ENCODE data around the gene GJB1.
A peak's percentile ranks its signal among the peaks of the same experiment; 100 is the strongest.
"Not testable (repeated sequence)": the region's sequence is repeated elsewhere in the genome, so short reads cannot be mapped to it uniquely, and the experiment has no call there.

GJB1 gene

DNA sequence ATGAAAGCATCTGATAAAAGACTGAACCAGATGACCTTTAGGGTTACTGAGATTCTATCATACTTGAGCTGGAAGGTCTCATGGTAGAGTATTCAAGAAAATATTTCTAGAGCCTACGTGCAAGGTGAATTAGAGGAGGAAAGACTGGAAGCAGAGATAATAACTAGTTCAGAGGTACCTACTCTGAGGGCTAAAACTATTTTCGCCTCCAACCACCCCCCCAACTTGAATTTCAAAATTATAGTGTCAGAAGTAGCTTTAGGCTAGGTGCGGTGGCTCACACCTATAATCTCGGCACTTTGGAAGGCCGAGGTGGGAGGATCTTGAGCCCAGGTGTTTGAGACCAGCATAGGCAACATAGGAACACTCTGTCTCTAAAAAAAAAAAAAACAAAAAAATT, 47.5 kb upstream of the GJB1 start:
- Histone ChIP-seq H3K27ac (ENCODE audit: low read length) (no peak overlapping the region), H3K79me2 (ENCODE audit: low read length) (no peaks in the 10 kb centered on the region), H3K9me3 (replicated peaks; ENCODE audit: insufficient read depth, low read length) (no peaks in the 10 kb centered on the region), H3K4me3 (ENCODE audit: low read length) (no peak overlapping the region), H3K9me2 (replicated peaks; ENCODE audit: insufficient read depth, low read length) (no peaks in the 10 kb centered on the region), H3K4me1 (ENCODE audit: low read length) (no peaks in the 10 kb centered on the region), H2AFZ (ENCODE audit: low read length) (no peak overlapping the region), H3F3A (ENCODE audit: insufficient read depth, low read length) (peaks cover 3% of the 10 kb centered on the region; the same call in 1 of the 2 replicates), H3K36me3 (replicated peaks; ENCODE audit: insufficient read depth, low read length) (no peaks in the 10 kb centered on the region), H3K27me3 (replicated peaks; ENCODE audit: insufficient read depth, low read length) (no peaks in the 10 kb centered on the region), H3K9ac (ENCODE audit: low read length) (no peak overlapping the region), H4K20me1 (ENCODE audit: insufficient read depth, low read length) (no peaks in the 10 kb centered on the region), H3K4me2 (ENCODE audit: low read depth, low read length) (no peak overlapping the region)
- no peak for TF ChIP-seq EZH2phosphoT487 (IDR thresholded peaks at IDR 0.05; ENCODE audit: low read length)
- no peak for TF ChIP-seq EZH2 (optimal IDR thresholded peaks at IDR 0.05; ENCODE audit: low read depth, low read length)
- TF ChIP-seq CTCF (IDR thresholded peaks at IDR 0.05; ENCODE audit: low read length), result no peak
- DNase-seq, result no peak

DNA sequence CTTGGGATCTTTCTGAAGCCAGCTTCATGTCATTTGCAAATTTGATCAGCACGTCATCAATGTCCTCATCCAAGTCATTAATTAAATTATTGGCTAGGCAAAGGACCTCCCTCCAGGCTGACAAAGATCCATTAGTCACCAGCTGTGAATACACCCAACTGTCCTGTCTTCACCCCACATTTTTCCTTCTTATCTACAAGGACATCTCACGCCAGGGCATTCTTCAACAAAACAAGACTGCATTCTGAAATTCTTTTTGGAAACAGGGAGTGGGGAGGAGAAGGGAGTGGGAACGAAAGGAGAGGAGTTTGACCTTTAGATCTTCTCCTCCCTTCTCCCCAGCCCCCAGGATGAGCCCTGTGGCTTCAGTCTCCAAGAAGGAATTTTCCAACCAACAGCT, 45.7 kb upstream of the GJB1 start:
- H3K9me2 ChIP-seq (replicated peaks; ENCODE audit: insufficient read depth, low read length), result no peaks in the 10 kb centered on the region
- no peak overlapping the region for H3K4me2 ChIP-seq (ENCODE audit: low read depth, low read length)
- no peaks in the 10 kb centered on the region for H4K20me1 ChIP-seq (ENCODE audit: insufficient read depth, low read length)
- no peaks in the 10 kb centered on the region for H3K27me3 ChIP-seq (replicated peaks; ENCODE audit: insufficient read depth, low read length)
- no peak overlapping the region for H3K27ac ChIP-seq (ENCODE audit: low read length)
- peaks cover 2% of the 10 kb centered on the region; the same call in 1 of the 2 replicates for H3K4me1 ChIP-seq (ENCODE audit: low read length)
- H3K4me3 ChIP-seq (ENCODE audit: low read length), result no peak overlapping the region
- no peaks in the 10 kb centered on the region for H3K36me3 ChIP-seq (replicated peaks; ENCODE audit: insufficient read depth, low read length)
- TF ChIP-seq EZH2phosphoT487 (IDR thresholded peaks at IDR 0.05; ENCODE audit: low read length) (no peak), EZH2 (optimal IDR thresholded peaks at IDR 0.05; ENCODE audit: low read depth, low read length) (no peak), CTCF (IDR thresholded peaks at IDR 0.05; ENCODE audit: low read length) (no peak)
- DNase-seq, result no peak
- H3K79me2 ChIP-seq (ENCODE audit: low read length), result no peaks in the 10 kb centered on the region
- no peak overlapping the region for H3K9ac ChIP-seq (ENCODE audit: low read length)
- peaks cover 11% of the 10 kb centered on the region for H3F3A ChIP-seq (ENCODE audit: insufficient read depth, low read length)
- no peaks in the 10 kb centered on the region for H3K9me3 ChIP-seq (replicated peaks; ENCODE audit: insufficient read depth, low read length)
- H2AFZ ChIP-seq (ENCODE audit: low read length), result no peak overlapping the region

DNA sequence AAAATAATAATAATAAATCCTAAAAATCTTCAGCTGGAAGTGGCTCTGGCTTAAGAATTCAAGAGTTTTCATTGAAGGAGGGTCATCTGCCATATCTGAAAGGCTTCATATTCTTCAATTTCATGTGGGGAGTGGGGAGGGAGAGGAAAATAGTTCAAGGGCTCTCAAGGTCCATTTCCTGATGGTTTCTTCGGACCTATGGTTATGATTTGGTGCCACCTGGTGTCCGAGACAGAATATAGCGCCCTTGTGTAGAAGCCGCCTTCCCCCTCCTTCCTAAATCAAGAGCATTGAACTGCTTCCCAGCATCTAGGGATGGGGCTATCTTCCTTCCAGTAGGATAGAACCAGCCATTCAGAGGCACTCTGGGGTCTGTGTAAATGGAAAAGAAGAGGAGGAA, 44.1 kb upstream of the GJB1 start:
- peak; percentile 63 for DNase-seq
- peak; percentile 68 for TF ChIP-seq CTCF (IDR thresholded peaks at IDR 0.05; ENCODE audit: low read length)
- no peak for TF ChIP-seq EZH2 (optimal IDR thresholded peaks at IDR 0.05; ENCODE audit: low read depth, low read length)
- H3K79me2 ChIP-seq (ENCODE audit: low read length), result no peaks in the 10 kb centered on the region
- no peaks in the 10 kb centered on the region for H3K36me3 ChIP-seq (replicated peaks; ENCODE audit: insufficient read depth, low read length)
- H3K27ac ChIP-seq (ENCODE audit: low read length), result no peak overlapping the region
- peaks cover 5% of the 10 kb centered on the region; the same call in 1 of the 2 replicates for H3K4me1 ChIP-seq (ENCODE audit: low read length)
- H3K9me2 ChIP-seq (replicated peaks; ENCODE audit: insufficient read depth, low read length), result no peaks in the 10 kb centered on the region
- H3K4me2 ChIP-seq (ENCODE audit: low read depth, low read length), result no peak overlapping the region
- H3F3A ChIP-seq (ENCODE audit: insufficient read depth, low read length), result peaks cover 11% of the 10 kb centered on the region
- H3K9ac ChIP-seq (ENCODE audit: low read length), result no peak overlapping the region
- H3K27me3 ChIP-seq (replicated peaks; ENCODE audit: insufficient read depth, low read length), result no peaks in the 10 kb centered on the region
- no peak overlapping the region for H3K4me3 ChIP-seq (ENCODE audit: low read length)
- H3K9me3 ChIP-seq (replicated peaks; ENCODE audit: insufficient read depth, low read length), result no peaks in the 10 kb centered on the region
- no peaks in the 10 kb centered on the region for H4K20me1 ChIP-seq (ENCODE audit: insufficient read depth, low read length)
- H2AFZ ChIP-seq (ENCODE audit: low read length), result no peak overlapping the region

- H3K9me3 ChIP-seq (replicated peaks; ENCODE audit: insufficient read depth, low read length); H3K9ac ChIP-seq (ENCODE audit: low read length); H2AFZ ChIP-seq (ENCODE audit: low read length); H3K79me2 ChIP-seq (ENCODE audit: low read length); H3K4me1 ChIP-seq (ENCODE audit: low read length); H3K9me2 ChIP-seq (replicated peaks; ENCODE audit: insufficient read depth, low read length); H3K27me3 ChIP-seq (replicated peaks; ENCODE audit: insufficient read depth, low read length); H3K4me3 ChIP-seq (ENCODE audit: low read length); H4K20me1 ChIP-seq (ENCODE audit: insufficient read depth, low read length); DNase-seq; H3K36me3 ChIP-seq (replicated peaks; ENCODE audit: insufficient read depth, low read length); H3K4me2 ChIP-seq (ENCODE audit: low read depth, low read length): not testable (repeated sequence)
- Histone ChIP-seq H3F3A (ENCODE audit: insufficient read depth, low read length) (peaks cover 11% of the 10 kb centered on the region), H3K27ac (ENCODE audit: low read length) (peak overlapping the region; percentile 97; the same call in 1 of the 2 replicates)
Measured at GRCh38 chrX:71180579-71181265, 42.3 kb upstream of the GJB1 start.

Measured in MM.1S (cell line).